GM18507 (cell line): ENCODE results near the gene NDUFA12.

Source experiments
- DNase-seq: peaks from one replicate; pipeline ENCODE4 v3.0.0; 2011; ENCODE audit warnings: low read depth; ENCODE audit not compliant: insufficient read length; ENCODE audit errors: extremely low spot score
- FAIRE-seq: peaks from 2 replicates; lab custom pipeline; 2011; peaks lifted over from hg19 to GRCh38; lab: Jason Lieb, UNC

The NDUFA12 gene

GRCh38 chr12:94951071-94951934, 52.2 kb downstream of the NDUFA12 start:
- FAIRE-seq, result no peak
- DNase-seq, result no peak

- FAIRE-seq, result no peak
- no peak for DNase-seq
Observed at GRCh38 chr12:94948232-94948810, 55.2 kb downstream of the NDUFA12 start.

- FAIRE-seq, result no peak
- no peak for DNase-seq
Observed at GRCh38 chr12:94942663-94943062, 60.8 kb downstream of the NDUFA12 start.

- FAIRE-seq, result no peak
- DNase-seq, result no peak
Observed at GRCh38 chr12:94941440-94941862, 62.0 kb downstream of the NDUFA12 start.

- FAIRE-seq (no peak), DNase-seq (no peak)
Observed at GRCh38 chr12:94940771-94941170, 62.7 kb downstream of the NDUFA12 start.

GRCh38 chr12:94938583-94938982, 64.9 kb downstream of the NDUFA12 start:
- FAIRE-seq (no peak), DNase-seq (no peak)

GRCh38 chr12:94930772-94931171, 72.7 kb downstream of the NDUFA12 start:
- no peak for FAIRE-seq
- no peak for DNase-seq

- DNase-seq, result no peak
- FAIRE-seq, result no peak
Observed at GRCh38 chr12:94930216-94930654, 73.3 kb downstream of the NDUFA12 start.

- FAIRE-seq (no peak), DNase-seq (no peak)
Observed at GRCh38 chr12:94929780-94930179, 73.7 kb downstream of the NDUFA12 start.

GRCh38 chr12:94925729-94926128, 77.8 kb downstream of the NDUFA12 start:
- DNase-seq, result no peak
- no peak for FAIRE-seq

GRCh38 chr12:94925206-94925605, 78.3 kb downstream of the NDUFA12 start:
- FAIRE-seq, result no peak
- no peak for DNase-seq

- DNase-seq (no peak), FAIRE-seq (no peak)
Observed at GRCh38 chr12:94922561-94922960, 80.9 kb downstream of the NDUFA12 start.
